ENCODE results near the gene PFDN4. TPM values are rescaled to one million over a fixed set of nuclear protein-coding genes. Genes with fewer than 3 reads are reported as not detected.
A peak's percentile ranks its signal among the peaks of the same experiment; 100 is the strongest.

PFDN4 gene
- total RNA-seq, 4 donors from 2014 or later: 24.0 to 38.3 (median 31.5) TPM

DNA sequence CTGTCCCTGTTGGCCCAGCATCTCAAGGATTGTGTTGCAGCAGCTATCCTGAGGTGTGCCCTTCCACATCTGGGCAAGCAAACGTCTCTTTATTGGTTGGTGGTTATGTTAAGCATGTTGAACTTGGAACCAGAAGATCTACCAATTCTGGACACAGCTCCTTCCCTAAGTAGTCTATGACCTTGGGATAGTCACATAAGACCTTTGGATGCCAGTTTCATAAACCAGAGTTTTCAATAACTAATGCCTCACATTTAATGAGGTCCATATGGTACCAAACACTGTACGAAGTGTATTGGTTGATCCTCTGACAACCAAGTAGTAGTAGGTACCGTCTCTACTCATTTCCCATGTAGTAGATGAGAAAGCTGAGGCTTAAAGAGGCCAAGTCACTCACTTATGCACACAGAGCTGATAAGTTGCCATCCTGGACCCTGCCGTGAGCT lies 37.8 kb upstream of the PFDN4 start:
- Histone ChIP-seq H3K36me3 (no peaks in the 10 kb centered on the region), H3K4me1 (peaks cover 5 to 12% of the 10 kb centered on the region in 2 donors), H3K4me3 (replicated peaks in 1 of 3) (no peak overlapping the region), H3K27me3 (no peaks in the 10 kb centered on the region), H3K27ac (no peak overlapping the region), H3K9me3 (no peaks in the 10 kb centered on the region)
- TF ChIP-seq, protein P1, sequence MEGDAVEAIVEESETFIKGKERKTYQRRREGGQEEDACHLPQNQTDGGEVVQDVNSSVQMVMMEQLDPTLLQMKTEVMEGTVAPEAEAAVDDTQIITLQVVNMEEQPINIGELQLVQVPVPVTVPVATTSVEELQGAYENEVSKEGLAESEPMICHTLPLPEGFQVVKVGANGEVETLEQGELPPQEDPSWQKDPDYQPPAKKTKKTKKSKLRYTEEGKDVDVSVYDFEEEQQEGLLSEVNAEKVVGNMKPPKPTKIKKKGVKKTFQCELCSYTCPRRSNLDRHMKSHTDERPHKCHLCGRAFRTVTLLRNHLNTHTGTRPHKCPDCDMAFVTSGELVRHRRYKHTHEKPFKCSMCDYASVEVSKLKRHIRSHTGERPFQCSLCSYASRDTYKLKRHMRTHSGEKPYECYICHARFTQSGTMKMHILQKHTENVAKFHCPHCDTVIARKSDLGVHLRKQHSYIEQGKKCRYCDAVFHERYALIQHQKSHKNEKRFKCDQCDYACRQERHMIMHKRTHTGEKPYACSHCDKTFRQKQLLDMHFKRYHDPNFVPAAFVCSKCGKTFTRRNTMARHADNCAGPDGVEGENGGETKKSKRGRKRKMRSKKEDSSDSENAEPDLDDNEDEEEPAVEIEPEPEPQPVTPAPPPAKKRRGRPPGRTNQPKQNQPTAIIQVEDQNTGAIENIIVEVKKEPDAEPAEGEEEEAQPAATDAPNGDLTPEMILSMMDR (IDR thresholded peaks at IDR 0.05): no peak
- TF ChIP-seq POLR2A (IDR thresholded peaks at IDR 0.05): no peak
- intact Hi-C loops (cut with DNase I): no loop called here
- 64 to 72% methylated on average over 4 of the region's 4 CpGs for WGBS, 2 donors
- DNase-seq: no peak

DNA sequence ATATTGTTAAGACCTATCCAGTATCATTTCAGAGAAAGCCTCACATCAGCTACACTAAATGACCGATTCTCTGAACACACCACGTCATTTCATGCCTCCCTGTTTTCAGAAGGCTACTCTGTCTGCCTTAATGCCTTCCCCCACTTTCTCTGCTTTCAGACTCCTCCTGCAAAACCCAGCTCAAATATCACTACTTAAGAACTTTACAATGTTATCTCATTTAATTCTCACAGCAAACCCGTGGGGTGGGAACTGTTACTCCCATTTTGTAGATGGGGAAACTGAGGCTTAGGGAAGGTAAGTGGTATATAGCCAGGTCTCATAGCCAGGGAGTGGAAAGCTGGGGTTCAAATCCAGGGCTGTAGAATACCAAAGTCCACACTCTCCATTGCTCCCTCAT lies 36.9 kb upstream of the PFDN4 start:
- Histone ChIP-seq H3K9me3 (no peaks in the 10 kb centered on the region), H3K27me3 (no peaks in the 10 kb centered on the region), H3K4me3 (replicated peaks in 1 of 3) (no peak overlapping the region), H3K27ac (no peak overlapping the region), H3K4me1 (peaks cover 5 to 12% of the 10 kb centered on the region in 2 donors), H3K36me3 (no peaks in the 10 kb centered on the region)
- WGBS, 2 donors: 53 to 60% methylated on average over 3 of the region's 3 CpGs
- intact Hi-C loops (cut with DNase I): no loop called here
- TF ChIP-seq, protein P1 (IDR thresholded peaks at IDR 0.05): no peak
- no peak for TF ChIP-seq POLR2A (IDR thresholded peaks at IDR 0.05)
- DNase-seq: no peak

DNA sequence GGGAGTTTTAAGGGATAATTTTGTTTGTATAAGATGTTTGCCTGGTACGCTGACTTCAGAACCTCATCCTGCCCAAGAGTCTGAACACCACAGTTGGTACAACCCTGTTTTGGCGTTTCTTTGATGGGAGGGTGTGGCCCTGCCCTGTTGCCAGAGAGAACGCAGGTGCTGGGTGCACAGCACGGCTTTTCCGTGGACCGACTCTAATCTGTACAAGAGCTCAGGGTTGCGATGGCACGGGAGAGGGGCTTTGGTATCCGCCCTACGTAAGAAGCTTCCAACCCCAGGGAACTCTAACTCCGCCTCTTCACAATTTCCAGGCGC lies 35.4 kb upstream of the PFDN4 start:
- H3K27me3 ChIP-seq: no peaks in the 10 kb centered on the region
- DNase-seq: no peak
- peaks cover 5 to 12% of the 10 kb centered on the region in 2 donors for H3K4me1 ChIP-seq
- intact Hi-C loops (cut with DNase I): no loop called here
- peak overlapping the region in 1 of 3 donors; percentile 43 for H3K27ac ChIP-seq
- no peaks in the 10 kb centered on the region for H3K36me3 ChIP-seq
- TF ChIP-seq, protein P1 (IDR thresholded peaks at IDR 0.05): no peak
- no peak for TF ChIP-seq POLR2A (IDR thresholded peaks at IDR 0.05)
- H3K4me3 ChIP-seq (replicated peaks in 1 of 3): peak overlapping the region in 1 of 3 donors; percentile 30
- H3K9me3 ChIP-seq: no peaks in the 10 kb centered on the region
- 5 to 13% methylated on average over 8 to 12 of the region's 12 CpGs for WGBS, 2 donors

DNA sequence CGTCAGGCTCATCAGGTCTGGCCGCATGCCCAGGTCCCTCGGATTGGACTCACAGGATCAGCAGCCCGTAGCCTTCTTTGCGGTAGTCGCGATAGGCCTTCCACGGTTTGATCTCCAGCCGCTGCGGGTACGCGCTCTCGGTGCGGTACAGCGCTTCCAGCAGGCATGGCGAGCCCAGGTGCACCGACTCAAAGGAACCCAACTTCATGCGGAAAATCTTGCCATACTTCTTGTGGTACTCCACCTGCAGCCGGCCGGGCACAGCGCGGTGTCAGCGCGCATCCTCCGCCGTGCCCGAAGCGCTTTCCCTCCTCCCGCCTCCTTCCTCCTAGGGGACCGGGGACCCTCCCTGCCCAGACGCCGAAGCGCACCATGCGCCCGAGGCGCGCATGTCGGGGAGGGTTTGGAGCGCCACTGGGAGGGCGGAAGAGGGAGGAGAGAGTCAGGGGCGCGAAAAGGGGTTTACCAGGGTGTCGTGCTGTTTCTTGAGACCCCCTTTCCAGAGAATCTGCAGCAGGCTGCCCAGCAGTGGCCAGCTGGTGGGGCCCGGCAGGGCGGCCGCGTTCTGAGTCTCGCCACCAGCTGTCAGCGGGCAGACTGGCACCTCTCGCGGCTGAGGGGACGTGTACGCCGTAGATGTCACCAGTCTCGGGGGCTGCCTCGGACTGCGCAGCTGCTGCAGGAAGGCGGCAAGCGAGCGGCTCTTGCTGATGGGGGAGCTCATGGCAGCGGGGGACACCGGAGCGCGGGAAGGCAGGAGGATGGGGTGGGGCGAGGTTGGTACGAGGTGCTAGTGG lies 34.8 kb upstream of the PFDN4 start:
- Histone ChIP-seq H3K36me3 (no peaks in the 10 kb centered on the region), H3K9me3 (no peaks in the 10 kb centered on the region), H3K4me3 (replicated peaks in 1 of 3) (peak overlapping the region in 1 of 3 donors; percentile 30), H3K27ac (peak overlapping the region in 1 of 3 donors; percentile 43), H3K27me3 (no peaks in the 10 kb centered on the region), H3K4me1 (peaks cover 5 to 12% of the 10 kb centered on the region in 2 donors)
- DNase-seq: peak; percentile 33 to 52
- intact Hi-C loops (cut with DNase I): no loop called here
- whole genome bisulfite sequencing, 2 donors: 1 to 10% methylated on average over 8 to 26 of the region's 66 CpGs
- no peak for TF ChIP-seq POLR2A (IDR thresholded peaks at IDR 0.05)
- TF ChIP-seq, protein P1 (IDR thresholded peaks at IDR 0.05): no peak

Measured in thyroid gland (tissue), 4 donors.